ENCODE measurements around the gene LRRC37A.
"Not testable (repeated sequence)": the region's sequence is repeated elsewhere in the genome, so short reads cannot be mapped to it uniquely, and the experiment has no call there.

The LRRC37A gene

DNA sequence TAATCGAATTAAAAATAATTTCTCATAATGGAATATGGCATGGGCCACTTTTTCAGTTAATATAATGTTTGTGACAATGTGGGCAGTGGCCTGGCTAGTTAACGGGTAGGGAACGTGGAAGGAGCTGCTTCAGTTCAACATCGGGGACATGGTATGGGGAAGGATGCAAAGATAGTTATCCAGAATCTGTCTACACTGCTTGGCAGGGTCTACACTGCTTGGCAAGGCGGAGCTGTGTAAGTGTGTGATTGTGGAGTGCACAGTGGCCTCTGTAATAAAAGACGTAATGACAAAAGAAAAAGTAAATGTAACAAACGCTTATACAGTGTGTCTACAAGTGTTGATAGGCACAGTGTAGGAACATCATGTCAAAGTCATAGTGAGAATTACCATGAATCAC lies 7.3 kb upstream of the LRRC37A start:
- DNase-seq (ENCODE audit: low spot score): not testable (repeated sequence)

DNA sequence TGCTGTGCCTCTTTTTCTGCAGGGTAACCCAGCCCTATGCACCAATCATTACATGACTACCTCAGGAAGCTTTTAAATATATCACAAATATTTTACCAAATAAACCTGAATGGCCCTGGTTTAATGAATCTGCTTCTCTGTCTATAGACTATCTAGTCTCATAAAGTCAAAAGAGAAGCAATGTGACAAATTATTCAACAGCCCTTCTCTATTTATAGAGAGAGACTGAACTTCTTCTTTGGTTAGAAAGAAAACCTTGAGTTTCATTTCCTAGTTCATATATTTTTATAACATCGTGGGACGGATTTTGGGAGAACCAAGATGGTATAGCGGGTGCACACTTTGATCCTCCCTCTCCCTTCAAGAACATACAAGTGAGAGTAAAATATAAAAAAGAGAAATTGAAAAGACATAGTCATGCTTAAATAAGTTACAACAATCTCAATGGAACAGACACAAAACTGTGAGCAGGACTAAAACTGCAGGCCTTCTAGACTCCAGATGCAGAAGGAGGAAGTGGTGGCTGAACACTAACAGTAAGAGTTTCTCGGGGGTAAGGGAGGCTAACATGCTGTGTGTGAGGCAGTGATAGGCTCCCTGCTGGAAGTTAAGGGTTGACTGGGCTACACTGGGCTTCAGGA lies 3.9 kb upstream of the LRRC37A start:
- DNase-seq (ENCODE audit: low spot score): not testable (repeated sequence)

DNA sequence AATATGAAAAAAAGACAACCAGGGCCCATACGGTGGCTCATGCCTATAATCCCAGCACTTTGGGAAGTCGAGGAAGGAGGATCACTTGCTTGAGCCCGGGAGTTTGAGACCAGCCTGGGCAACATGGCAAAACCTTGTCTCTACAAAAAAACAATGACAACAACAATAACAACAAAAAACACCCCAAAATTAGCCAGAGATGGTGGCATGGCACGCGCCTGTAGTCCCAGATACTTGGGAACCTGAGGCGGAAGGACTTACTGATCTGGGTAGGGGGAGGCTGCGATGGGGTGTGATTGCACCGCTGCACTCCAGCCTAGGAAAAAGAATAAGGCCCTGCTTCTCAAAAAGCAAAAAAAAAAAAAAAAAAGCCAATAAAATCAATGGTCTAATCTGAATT lies 3.3 kb upstream of the LRRC37A start:
- DNase-seq (ENCODE audit: low spot score): not testable (repeated sequence)

DNA sequence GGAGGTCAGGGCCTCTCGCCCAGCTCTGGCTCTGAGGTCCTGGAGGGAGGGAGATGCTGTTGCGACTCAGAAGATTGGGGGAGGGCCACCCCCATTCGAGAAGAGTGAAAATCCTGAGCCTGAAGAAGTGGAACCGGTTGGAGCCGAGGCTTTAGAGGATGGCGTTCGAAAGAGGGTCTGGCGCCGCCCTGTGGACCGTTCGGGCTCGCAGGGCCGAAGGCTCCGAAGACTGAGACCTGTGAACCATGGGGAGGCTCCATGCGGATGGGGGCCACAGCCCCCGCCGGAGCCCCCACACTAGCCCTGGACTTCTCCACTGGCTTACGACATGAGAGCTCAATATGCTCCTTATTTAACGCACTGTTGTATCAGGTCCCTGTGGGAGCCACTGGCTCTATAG lies 46.3 kb downstream of the LRRC37A start:
- not testable (repeated sequence) for DNase-seq (ENCODE audit: low spot score)

DNA sequence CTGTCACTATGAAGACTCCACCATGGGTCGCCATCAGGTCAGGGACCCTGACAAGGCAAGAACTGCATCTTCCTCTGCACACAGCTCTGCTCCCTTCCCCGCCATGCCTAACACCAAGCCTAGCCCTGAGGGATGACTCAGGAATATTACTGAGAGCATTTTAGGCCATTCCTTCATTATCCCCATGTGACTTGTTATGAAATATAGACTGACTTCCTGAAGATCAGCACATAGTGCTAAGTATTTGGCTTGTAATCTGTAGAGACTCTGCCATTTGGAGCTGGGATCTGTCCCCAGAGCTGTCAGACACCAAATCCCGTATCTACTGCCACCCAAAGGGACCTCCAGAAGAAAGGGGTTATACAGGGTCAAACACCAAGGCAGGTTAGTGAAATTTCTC lies 47.2 kb downstream of the LRRC37A start:
- DNase-seq (ENCODE audit: low spot score): not testable (repeated sequence)

DNA sequence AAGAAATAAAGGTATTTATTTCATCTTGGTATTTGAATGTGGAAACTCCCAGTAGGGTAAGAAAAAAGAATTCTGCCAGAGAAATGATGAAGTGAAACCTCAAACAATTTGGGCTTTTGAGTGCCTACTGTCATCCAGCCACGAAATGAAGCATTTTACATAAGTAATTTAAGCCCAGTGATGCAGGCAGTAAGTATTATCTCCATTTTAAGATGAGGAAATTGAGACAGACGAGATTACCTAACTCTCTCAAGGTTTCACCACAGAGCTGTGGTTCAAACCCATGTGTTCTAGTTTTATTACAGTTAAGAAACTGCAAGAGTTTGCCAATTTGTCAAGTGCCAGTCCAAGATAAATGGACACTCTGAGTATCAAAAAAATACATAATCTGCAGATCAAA lies 53.4 kb downstream of the LRRC37A start:
- DNase-seq (ENCODE audit: low spot score): not testable (repeated sequence)

DNA sequence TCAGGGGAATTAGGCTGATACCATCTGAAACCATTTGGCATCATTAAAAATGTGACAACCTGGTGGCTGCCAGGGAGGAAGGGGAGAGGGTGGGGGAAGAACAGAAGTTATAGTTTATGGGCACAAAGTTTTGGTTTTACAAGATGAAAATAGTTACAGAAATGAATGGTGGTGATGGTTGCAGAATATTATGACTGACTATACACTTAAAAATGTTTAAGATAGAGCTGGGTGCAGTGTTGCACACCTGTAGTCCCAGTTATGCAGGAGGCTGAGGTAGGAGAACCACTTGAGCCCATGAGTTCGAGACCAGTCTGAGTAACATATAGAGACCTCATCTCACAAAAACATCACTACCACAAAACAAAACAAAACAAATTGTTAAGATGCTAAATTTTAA lies 54.1 kb downstream of the LRRC37A start:
- not testable (repeated sequence) for DNase-seq (ENCODE audit: low spot score)

DNA sequence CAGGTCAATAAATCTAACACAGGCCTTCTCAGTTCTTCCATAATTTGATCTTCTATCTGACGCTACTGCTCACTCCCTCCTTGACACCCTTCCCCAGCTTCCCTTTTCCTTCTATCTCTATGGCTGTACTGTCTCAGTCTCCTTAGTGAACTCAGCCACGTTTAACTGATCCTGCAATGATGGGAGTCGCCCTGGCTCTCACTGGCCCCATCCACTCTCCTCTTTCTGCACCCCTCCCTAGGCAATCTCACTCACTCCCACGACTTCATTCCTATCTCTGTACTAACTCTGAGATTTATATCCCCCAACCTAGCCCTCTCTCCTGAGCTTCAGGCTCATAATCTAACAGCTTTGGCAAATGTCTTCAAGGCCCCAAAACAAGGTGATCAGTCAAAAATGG lies 58.9 kb downstream of the LRRC37A start:
- DNase-seq (ENCODE audit: low spot score): not testable (repeated sequence)

DNA sequence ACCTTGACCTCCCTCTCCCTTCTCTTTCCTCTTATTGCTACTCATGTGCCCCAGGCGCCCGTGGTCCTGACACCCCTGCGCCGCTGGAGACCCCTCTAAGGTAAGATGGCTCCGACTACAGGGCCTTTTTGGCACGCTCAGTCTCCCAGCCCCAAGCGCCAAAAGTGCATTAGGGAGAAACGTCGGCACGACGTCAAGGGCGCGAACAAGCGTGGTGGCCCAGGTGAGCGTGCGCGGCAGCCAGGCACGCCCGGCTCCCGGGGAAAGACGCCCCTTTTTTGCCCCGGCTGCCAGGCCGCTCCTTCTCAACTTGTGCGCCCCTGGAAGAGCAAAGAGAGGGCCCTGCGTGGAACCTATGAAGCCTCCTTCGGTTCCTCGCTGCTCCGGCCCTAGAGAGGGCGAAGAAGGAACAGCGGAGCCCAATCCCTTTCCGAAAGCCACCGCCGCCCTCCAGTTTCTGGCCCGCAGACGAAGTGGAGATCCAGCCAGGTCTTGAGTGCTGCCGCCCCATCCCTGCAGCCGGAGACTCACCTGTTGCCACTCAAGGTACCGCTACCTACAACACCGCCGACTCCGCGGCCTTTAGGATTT lies 66.3 kb downstream of the LRRC37A start:
- not testable (repeated sequence) for DNase-seq (ENCODE audit: low spot score)

DNA sequence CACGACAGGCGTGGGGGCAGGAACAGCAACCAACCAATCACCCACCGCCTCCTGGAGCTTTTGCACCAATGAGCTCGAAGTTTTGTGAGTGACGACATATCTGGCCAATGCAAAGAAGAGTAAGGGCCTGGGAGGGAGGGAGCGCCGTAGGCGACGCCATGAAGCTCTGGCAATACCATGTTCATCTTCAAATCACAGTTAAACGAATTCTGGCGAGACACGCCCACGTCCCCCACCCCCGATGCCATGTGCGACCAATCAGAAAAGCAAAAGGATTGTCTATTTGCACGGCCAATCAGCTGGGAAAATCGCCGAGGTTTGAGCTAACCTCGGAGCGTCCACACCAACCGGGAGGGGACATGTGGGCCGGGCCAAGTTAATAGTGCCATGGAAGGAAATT lies 66.8 kb downstream of the LRRC37A start, which contains the start of gene ARL17B:
Gene ARL17B (minus strand): TSS at position 12 of the 400 bp plus-strand sequence. CDS start 3,369 bp downstream, outside the sequence.
- DNase-seq (ENCODE audit: low spot score): not testable (repeated sequence)

DNA sequence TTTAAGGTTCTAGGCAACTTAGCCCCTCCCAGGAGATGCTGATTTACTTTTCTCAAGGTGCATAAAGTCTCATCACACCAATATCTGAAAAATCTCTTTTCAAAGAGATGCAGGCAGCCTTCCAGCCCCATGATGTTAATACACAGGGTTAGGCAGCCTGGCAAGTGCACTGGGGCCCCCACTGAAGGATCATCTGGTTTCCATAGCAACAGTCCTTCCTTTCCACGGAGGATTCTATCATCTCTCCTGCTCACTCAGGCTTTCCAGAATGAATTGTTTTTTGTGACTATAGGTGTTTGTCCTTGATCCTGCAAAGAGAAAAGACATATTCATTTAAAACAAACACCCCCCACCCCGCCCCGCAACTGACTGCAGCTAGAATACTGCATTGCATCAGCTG lies 72.6 kb downstream of the LRRC37A start:
- not testable (repeated sequence) for DNase-seq (ENCODE audit: low spot score)

DNA sequence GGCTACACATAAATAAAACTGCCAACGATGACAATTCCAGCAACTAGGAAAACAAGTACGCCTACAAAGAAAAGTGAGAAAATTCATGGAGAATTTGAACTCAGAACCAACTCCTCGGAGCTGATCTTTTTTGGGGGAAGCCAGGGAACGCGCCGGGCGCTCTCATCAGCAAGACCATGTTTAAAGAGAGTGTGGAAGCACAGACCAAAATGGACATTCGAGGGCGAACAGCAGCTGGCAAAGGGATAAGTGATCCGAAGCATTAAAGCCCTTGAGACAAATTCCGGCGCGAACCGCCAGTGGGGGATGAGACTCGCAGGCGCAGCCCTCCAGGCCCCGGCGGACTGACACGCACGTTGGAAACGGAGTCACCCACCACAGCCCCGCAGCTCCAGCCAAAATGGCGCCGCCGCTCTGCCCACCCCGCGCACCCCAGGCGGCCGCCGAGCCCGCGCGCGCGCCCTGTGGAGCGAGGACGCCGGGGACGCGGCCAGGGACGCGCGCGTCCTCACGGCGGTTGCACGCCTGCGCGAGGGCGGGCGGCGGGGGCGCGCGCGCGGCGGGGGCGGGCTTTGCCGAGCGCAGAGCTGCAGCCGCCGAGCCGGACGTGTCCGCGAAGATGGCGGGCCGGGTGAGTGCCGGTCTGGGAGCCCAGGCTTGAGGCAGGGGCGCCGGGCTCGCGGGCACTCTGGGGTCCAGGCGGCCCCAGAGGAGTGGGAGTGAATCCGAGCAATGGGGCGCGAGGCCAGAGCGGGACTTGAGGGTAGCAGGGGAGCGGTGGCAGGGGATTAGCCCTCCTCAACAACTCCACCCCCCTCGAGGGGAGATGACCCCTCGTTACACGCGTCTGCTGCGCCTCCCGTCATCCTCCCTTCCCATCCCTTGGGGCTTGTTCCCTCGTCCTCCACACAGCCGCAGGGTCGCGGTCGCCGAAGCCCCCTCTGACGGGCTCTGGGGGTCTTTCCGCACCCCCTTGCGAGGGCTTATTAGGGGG lies 77.6 kb downstream of the LRRC37A start:
- not testable (repeated sequence) for DNase-seq (ENCODE audit: low spot score)

DNA sequence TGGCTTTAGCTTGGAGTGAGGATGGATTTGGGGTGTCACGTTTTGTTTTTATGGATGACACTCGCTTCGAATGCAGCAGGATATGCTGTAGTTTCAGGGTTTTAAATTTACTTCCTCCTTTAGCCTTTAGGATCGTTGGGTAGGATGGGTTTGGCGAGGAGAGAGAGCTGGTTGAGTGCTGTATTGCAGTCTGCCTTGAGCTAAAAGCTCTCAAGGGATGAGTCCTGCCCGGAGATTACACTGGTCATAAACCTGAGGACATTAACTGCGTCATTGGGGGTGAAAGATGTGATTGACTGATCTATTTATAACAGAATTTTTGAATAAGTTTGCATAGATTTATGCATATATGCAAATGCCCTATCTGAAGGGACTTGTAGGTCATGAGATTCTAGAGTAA lies 78.5 kb downstream of the LRRC37A start:
- not testable (repeated sequence) for DNase-seq (ENCODE audit: low spot score)

DNA sequence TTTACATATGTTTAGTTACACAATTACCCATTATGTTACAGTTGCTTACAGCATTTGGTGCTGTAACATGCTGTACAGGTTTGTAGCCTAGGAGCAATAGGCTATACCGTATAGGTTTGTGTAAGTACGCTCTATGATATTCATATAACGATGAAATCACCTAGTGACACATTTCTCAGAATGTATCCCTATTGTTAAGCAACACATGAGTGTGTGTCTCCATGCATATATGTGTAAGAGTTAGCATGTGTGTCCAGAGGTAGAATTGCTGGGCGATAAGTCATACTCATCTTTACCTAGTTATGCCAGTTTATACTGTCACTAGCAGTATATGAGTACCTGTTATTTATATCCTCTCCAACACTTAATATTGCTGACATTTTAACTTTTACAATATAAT lies 88.2 kb downstream of the LRRC37A start:
- DNase-seq (ENCODE audit: low spot score): not testable (repeated sequence)

DNA sequence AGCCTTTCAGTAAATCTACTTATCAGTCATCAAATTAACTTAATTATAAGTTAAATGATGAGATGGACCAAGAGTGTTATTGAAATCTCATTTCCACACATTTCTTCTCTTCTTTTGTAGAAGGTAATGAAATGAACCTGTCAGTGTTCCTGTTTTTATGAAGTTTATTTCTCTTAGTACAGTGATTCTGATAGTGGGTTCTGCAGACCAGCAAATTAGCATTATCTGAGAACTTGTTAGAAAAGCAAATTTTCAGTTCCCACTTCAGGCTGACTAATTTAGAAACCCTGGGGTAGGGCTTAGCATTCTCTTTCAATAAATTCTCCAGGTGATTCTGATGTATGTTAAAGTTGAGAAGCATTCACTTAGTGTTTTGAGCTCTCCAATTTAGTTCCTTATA lies 90.6 kb downstream of the LRRC37A start:
- DNase-seq (ENCODE audit: low spot score): not testable (repeated sequence)

Data from CD4-positive, alpha-beta T cell treated with Interleukin-6 at 100 ng/mL for 8 hours (primary cell).